ENCODE results near the gene MROH7. TPM values are rescaled to one million over a fixed set of nuclear protein-coding genes. Genes with fewer than 3 reads are reported as not detected.

The MROH7 gene
- total RNA-seq, 2 donors from 2014 or later, result 15.9 to 20.4 TPM

DNA sequence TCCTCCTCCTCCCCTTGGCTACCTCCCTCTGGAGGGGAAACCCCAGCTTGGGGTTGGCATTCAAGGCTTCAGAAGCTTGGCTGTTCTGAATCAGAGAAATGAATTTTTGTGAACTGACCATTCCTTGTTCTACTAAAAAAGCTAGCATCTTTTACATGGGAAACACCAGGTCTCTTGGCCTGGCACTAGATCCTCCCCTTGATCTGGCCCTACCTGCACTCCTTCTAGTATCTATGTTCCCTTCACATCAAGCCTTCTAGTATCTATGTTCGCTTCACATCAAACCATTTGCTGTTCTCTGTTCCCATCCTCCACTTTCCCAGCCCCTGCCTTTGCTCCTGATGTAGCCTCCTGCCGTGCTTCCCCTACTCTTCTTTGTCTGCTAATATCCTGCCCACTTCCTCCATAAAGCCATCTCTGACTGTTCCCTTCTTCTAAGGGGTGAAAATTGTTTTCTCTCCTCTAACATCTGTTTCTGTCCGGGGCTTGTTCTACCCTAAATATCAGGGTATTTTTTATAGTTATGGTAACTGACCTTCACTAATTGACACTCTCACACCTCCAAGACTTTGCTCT, 44.0 kb upstream of the MROH7 start:
- TF ChIP-seq CTCF (IDR thresholded peaks at IDR 0.05), result no peak
- Histone ChIP-seq H3K27me3 (replicated peaks; ENCODE audit: insufficient read depth) (no peaks in the 10 kb centered on the region), H3K4me1 (ENCODE audit: control insufficient read depth in 1 of 2, low read depth in 2 of 2) (no peaks in the 10 kb centered on the region), H3K27ac (no peak overlapping the region), H3K36me3 (peaks cover 25% of the 10 kb centered on the region), H3K4me3 (no peak overlapping the region), H3K9me3 (no peaks in the 10 kb centered on the region)
- ATAC-seq (ENCODE audit: insufficient number of reproducible peaks, low FRiP score, low read depth) (no peak), DNase-seq (ENCODE audit: low spot score) (no peak)

DNA sequence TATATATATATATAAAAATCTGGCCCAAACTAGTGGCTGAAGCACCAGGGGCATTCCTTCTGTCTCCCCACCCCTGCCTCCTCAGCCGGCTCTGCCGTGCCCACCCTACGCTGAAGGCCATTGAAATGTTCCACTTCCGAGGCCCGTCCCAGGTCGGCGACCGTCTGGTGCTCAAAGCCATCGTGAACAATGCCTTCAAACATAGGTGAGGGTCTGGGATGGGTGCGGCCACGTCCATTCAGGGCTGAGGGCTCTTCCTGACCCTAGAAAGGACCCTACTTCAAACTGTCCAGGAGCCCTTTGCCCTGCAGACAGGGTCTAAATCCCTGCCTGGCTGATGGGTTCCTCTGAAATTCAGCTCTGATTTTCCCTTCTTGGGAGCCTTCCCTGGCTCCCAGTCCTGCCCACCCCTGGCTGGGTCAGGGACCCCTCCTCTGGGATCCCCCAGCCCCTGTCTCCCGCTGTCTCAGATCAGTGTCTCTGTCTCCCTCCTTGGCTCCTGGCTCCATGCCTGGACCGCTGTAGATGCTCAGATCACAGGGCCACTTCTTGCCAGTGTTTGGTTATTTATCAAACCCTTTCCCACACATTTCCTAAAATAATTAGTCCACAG, 42.3 kb upstream of the MROH7 start:
- peaks cover 20% of the 10 kb centered on the region for H3K36me3 ChIP-seq
- H3K4me3 ChIP-seq, result no peak overlapping the region
- TF ChIP-seq CTCF (IDR thresholded peaks at IDR 0.05), result no peak
- no peaks in the 10 kb centered on the region for H3K9me3 ChIP-seq
- no peak overlapping the region for H3K27ac ChIP-seq
- H3K4me1 ChIP-seq (ENCODE audit: control insufficient read depth in 1 of 2, low read depth in 2 of 2), result no peaks in the 10 kb centered on the region
- ATAC-seq (ENCODE audit: insufficient number of reproducible peaks, low FRiP score, low read depth), result no peak
- no peak for DNase-seq (ENCODE audit: low spot score)
- H3K27me3 ChIP-seq (replicated peaks; ENCODE audit: insufficient read depth), result no peaks in the 10 kb centered on the region

- no peak overlapping the region for H3K4me3 ChIP-seq
- ATAC-seq (ENCODE audit: insufficient number of reproducible peaks, low FRiP score, low read depth), result no peak
- H3K9me3 ChIP-seq, result no peaks in the 10 kb centered on the region
- H3K4me1 ChIP-seq (ENCODE audit: control insufficient read depth in 1 of 2, low read depth in 2 of 2), result no peaks in the 10 kb centered on the region
- peaks cover 15% of the 10 kb centered on the region for H3K36me3 ChIP-seq
- DNase-seq (ENCODE audit: low spot score), result no peak
- no peak for TF ChIP-seq CTCF (IDR thresholded peaks at IDR 0.05)
- no peaks in the 10 kb centered on the region for H3K27me3 ChIP-seq (replicated peaks; ENCODE audit: insufficient read depth)
- H3K27ac ChIP-seq, result no peak overlapping the region
Measured at GRCh38 chr1:54600947-54601721, 40.5 kb upstream of the MROH7 start.

GRCh38 chr1:54601730-54602129, 39.9 kb upstream of the MROH7 start:
- DNase-seq (ENCODE audit: low spot score) (no peak), ATAC-seq (ENCODE audit: insufficient number of reproducible peaks, low FRiP score, low read depth) (no peak)
- no peak overlapping the region for H3K4me3 ChIP-seq
- no peak overlapping the region for H3K27ac ChIP-seq
- H3K4me1 ChIP-seq (ENCODE audit: control insufficient read depth in 1 of 2, low read depth in 2 of 2), result no peaks in the 10 kb centered on the region
- H3K36me3 ChIP-seq, result peaks cover 15% of the 10 kb centered on the region
- no peak for TF ChIP-seq CTCF (IDR thresholded peaks at IDR 0.05)
- H3K27me3 ChIP-seq (replicated peaks; ENCODE audit: insufficient read depth), result no peaks in the 10 kb centered on the region
- no peaks in the 10 kb centered on the region for H3K9me3 ChIP-seq

DNA sequence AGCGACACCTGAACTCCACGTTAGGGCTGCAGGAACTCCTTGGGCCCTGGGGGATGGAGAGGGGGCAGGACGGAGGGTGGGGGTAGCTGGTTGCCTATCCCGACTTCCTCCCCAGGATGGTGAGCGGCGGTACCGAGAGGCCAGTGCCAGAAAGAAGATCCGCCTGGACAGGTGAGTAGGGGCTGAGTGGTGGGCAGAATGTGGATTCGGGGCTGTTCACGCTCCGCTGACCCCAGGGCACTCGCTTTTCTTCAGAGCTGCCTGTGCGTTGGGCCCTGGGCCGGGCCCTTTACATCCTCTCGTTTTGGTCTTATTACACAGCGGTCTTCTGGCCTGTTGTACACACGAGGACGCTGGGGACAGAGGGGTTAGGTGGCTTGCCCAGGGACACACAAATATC, 39.0 kb upstream of the MROH7 start:
- no peaks in the 10 kb centered on the region for H3K9me3 ChIP-seq
- no peak overlapping the region for H3K4me3 ChIP-seq
- no peak for TF ChIP-seq CTCF (IDR thresholded peaks at IDR 0.05)
- no peaks in the 10 kb centered on the region for H3K27me3 ChIP-seq (replicated peaks; ENCODE audit: insufficient read depth)
- H3K4me1 ChIP-seq (ENCODE audit: control insufficient read depth in 1 of 2, low read depth in 2 of 2), result no peaks in the 10 kb centered on the region
- no peak for DNase-seq (ENCODE audit: low spot score)
- H3K36me3 ChIP-seq, result peaks cover 18% of the 10 kb centered on the region
- ATAC-seq (ENCODE audit: insufficient number of reproducible peaks, low FRiP score, low read depth), result no peak
- no peak overlapping the region for H3K27ac ChIP-seq
